HG03342 (cell line): ENCODE measurements around the gene TBC1D4.

Experiments
- ATAC-seq: cut with Tn5 transposase; IDR thresholded peaks from one replicate; pipeline ENCODE4 v1.9.1; 2021; ENCODE audit warnings: mild to moderate bottlenecking, moderate library complexity; ENCODE audit not compliant: unreplicated experiment

Gene TBC1D4

GRCh38 chr13:75395901-75396300, 86.1 kb downstream of the TBC1D4 start:
- ATAC-seq: no peak

GRCh38 chr13:75395066-75395465, 86.9 kb downstream of the TBC1D4 start:
- ATAC-seq: no peak

GRCh38 chr13:75393839-75394520, 88.0 kb downstream of the TBC1D4 start:
- ATAC-seq: no peak

- ATAC-seq: no peak
These were observed 90.4 kb downstream of the TBC1D4 start for GRCh38 chr13:75391432-75392100.

GRCh38 chr13:75390229-75390628, 91.7 kb downstream of the TBC1D4 start:
- no peak for ATAC-seq

- ATAC-seq: no peak
These were observed 96.3 kb downstream of the TBC1D4 start for GRCh38 chr13:75385708-75386083.

- no peak for ATAC-seq
These were observed 96.9 kb downstream of the TBC1D4 start for GRCh38 chr13:75384879-75385707.

- no peak for ATAC-seq
These were observed 98.8 kb downstream of the TBC1D4 start for GRCh38 chr13:75383064-75383715.

GRCh38 chr13:75378301-75378700, 103.7 kb downstream of the TBC1D4 start:
- ATAC-seq: no peak

- no peak for ATAC-seq
These were observed 105.1 kb downstream of the TBC1D4 start for GRCh38 chr13:75376792-75377402.

- ATAC-seq: no peak
These were observed 106.6 kb downstream of the TBC1D4 start for GRCh38 chr13:75375329-75375728.

GRCh38 chr13:75373988-75374387, 108.0 kb downstream of the TBC1D4 start:
- no peak for ATAC-seq

- no peak for ATAC-seq
These were observed 108.8 kb downstream of the TBC1D4 start for GRCh38 chr13:75372923-75373841.

GRCh38 chr13:75372517-75372916, 109.5 kb downstream of the TBC1D4 start:
- peak; percentile 66 for ATAC-seq

- ATAC-seq: no peak
These were observed 110.8 kb downstream of the TBC1D4 start for GRCh38 chr13:75371203-75371602.

- no peak for ATAC-seq
These were observed 111.2 kb downstream of the TBC1D4 start for GRCh38 chr13:75370774-75371173.

- ATAC-seq: no peak
These were observed 112.0 kb downstream of the TBC1D4 start for GRCh38 chr13:75369981-75370380.

- ATAC-seq: no peak
These were observed 113.8 kb downstream of the TBC1D4 start for GRCh38 chr13:75368167-75368566.

- ATAC-seq: no peak
These were observed 115.3 kb downstream of the TBC1D4 start for GRCh38 chr13:75366380-75367280.
